H9 (cell line): ENCODE measurements around the gene UVRAG. TPM values are rescaled to one million over a fixed set of nuclear protein-coding genes. Genes with fewer than 3 reads are reported as not detected.
"Not testable (repeated sequence)": the region's sequence is repeated elsewhere in the genome, so short reads cannot be mapped to it uniquely, and the experiment has no call there.

Experiments
- DNase-seq: peaks from one replicate; pipeline ENCODE4 v3.0.0-alpha.2; 2017
- H2AFZ ChIP-seq: one replicate; pipeline ENCODE4 v1.6.1; 2013; ENCODE audit warnings: mild to moderate bottlenecking, low read length, control low read depth, moderate library complexity
- H2AK5ac ChIP-seq: 2 replicates; pipeline ENCODE4 v1.6.1; 2013; ENCODE audit warnings: low read length, control low read depth, mixed read lengths; ENCODE audit not compliant: insufficient read length
- H2BK120ac ChIP-seq: one replicate; pipeline ENCODE4 v1.6.1; 2013; ENCODE audit warnings: low read depth, mild to moderate bottlenecking, low read length, control low read depth, inconsistent platforms; ENCODE audit not compliant: poor library complexity, severe bottlenecking
- H2BK12ac ChIP-seq: 2 replicates; pipeline ENCODE4 v1.6.1; 2013; ENCODE audit warnings: low read length, control low read depth, mixed read lengths, low read depth; ENCODE audit not compliant: insufficient read length
- H2BK15ac ChIP-seq: 2 replicates; pipeline ENCODE4 v1.6.1; 2013; ENCODE audit warnings: low read depth, low read length, control low read depth
- H2BK20ac ChIP-seq: one replicate; pipeline ENCODE4 v1.6.1; 2013; ENCODE audit warnings: low read depth, mild to moderate bottlenecking, low read length, control low read depth, inconsistent platforms; ENCODE audit not compliant: poor library complexity, severe bottlenecking
- H2BK5ac ChIP-seq: 2 replicates; pipeline ENCODE4 v1.6.1; 2013; ENCODE audit warnings: low read length, control low read depth, mixed read lengths; ENCODE audit not compliant: insufficient read length
- H3K14ac ChIP-seq: 2 replicates; pipeline ENCODE4 v1.6.1; 2013; ENCODE audit warnings: low read length, control low read depth; ENCODE audit not compliant: insufficient read depth
- H3K18ac ChIP-seq: 2 replicates; pipeline ENCODE4 v1.6.1; 2013; ENCODE audit warnings: low read depth, mild to moderate bottlenecking, mixed read lengths, low read length, control low read depth; ENCODE audit not compliant: insufficient read length
- H3K23ac ChIP-seq: 2 replicates; pipeline ENCODE4 v1.6.1; 2013; ENCODE audit warnings: low read length, control low read depth, mixed read lengths, low read depth; ENCODE audit not compliant: insufficient read length
- H3K23me2 ChIP-seq: 2 replicates; pipeline ENCODE4 v1.6.1; 2013; ENCODE audit warnings: low read depth, mild to moderate bottlenecking, mixed read lengths, low read length, control low read depth; ENCODE audit not compliant: insufficient read length, poor library complexity, severe bottlenecking
- H3K27ac ChIP-seq: 2 replicates; pipeline ENCODE4 v1.5.1; 2013; ENCODE audit warnings: low read length, control low read depth, mixed read lengths, low read depth; ENCODE audit not compliant: insufficient read length
- H3K27me3 ChIP-seq: 2 replicates; pipeline ENCODE4 v1.6.1; 2013; ENCODE audit warnings: low read length, control low read depth, inconsistent platforms; ENCODE audit not compliant: insufficient read depth
- H3K4ac ChIP-seq: 2 replicates; pipeline ENCODE4 v1.6.1; 2013; ENCODE audit warnings: low read depth, mild to moderate bottlenecking, control low read depth, inconsistent platforms, low read length, moderate library complexity
- H3K4me1 ChIP-seq: 2 replicates; pipeline ENCODE4 v1.6.1; 2013; ENCODE audit warnings: low read length, control low read depth, inconsistent platforms; ENCODE audit not compliant: insufficient read depth
- H3K4me2 ChIP-seq: 2 replicates; pipeline ENCODE4 v1.6.1; 2013; ENCODE audit warnings: low read length, control low read depth, mixed read lengths; ENCODE audit not compliant: insufficient read length, insufficient read depth
- H3K56ac ChIP-seq: 2 replicates; pipeline ENCODE4 v1.6.1; 2013; ENCODE audit warnings: low read depth, mild to moderate bottlenecking, mixed read lengths, low read length, control low read depth; ENCODE audit not compliant: insufficient read length
- H3K79me1 ChIP-seq: 2 replicates; pipeline ENCODE4 v1.6.1; 2013; ENCODE audit warnings: low read depth, mild to moderate bottlenecking, moderate library complexity, low read length, control low read depth, inconsistent platforms; ENCODE audit not compliant: insufficient read depth, poor library complexity, severe bottlenecking
- H3K79me2 ChIP-seq: 2 replicates; pipeline ENCODE4 v1.6.1; 2013; ENCODE audit warnings: low read length, control low read depth, inconsistent platforms; ENCODE audit not compliant: insufficient read depth
- H3K9ac ChIP-seq: 2 replicates; pipeline ENCODE4 v1.6.1; 2013; ENCODE audit warnings: low read length, control low read depth, mixed read lengths; ENCODE audit not compliant: insufficient read length; ENCODE audit errors: extremely low read depth
- H3K9me3 ChIP-seq: one replicate; pipeline ENCODE4 v1.6.1; 2013; ENCODE audit warnings: low read depth, low read length, inconsistent platforms; ENCODE audit not compliant: control insufficient read depth
- H3T11ph ChIP-seq: one replicate; pipeline ENCODE4 v1.6.1; 2013; ENCODE audit warnings: mild to moderate bottlenecking, low read length, control low read depth, inconsistent platforms
- H4K20me1 ChIP-seq: one replicate; pipeline ENCODE4 v1.6.1; 2013; ENCODE audit not compliant: control insufficient read depth, insufficient read length, insufficient read depth
- H4K5ac ChIP-seq: 2 replicates; pipeline ENCODE4 v1.6.1; 2013; ENCODE audit warnings: low read depth, mild to moderate bottlenecking, mixed read lengths, low read length, control low read depth; ENCODE audit not compliant: insufficient read length
- H4K8ac ChIP-seq: replicated peaks from 2 replicates; pipeline ENCODE4 v1.6.1; 2013; ENCODE audit warnings: low read length, control low read depth, mixed read lengths, low read depth; ENCODE audit not compliant: insufficient read length
- H4K91ac ChIP-seq: 2 replicates; pipeline ENCODE4 v1.6.1; 2013; ENCODE audit warnings: low read depth, mild to moderate bottlenecking, moderate library complexity, mixed read lengths, low read length, control low read depth; ENCODE audit not compliant: insufficient read length
- H3K27ac Mint-ChIP-seq, 3 experiments: 2 replicates in 2 of 3; 3 replicates in 1 of 3; pipeline ENCODE4 v1.8.0; 2020 to 2021; ENCODE audit warnings: mixed read lengths in 3 of 3, mild to moderate bottlenecking in 1 of 3, moderate library complexity in 1 of 3
- H3K27me3 Mint-ChIP-seq: 2 replicates; pipeline ENCODE4 v1.8.0; 2021; ENCODE audit warnings: low read depth, mild to moderate bottlenecking, moderate library complexity, mixed read lengths
- H3K36me3 Mint-ChIP-seq, 3 experiments: 2 replicates in 2 of 3; 3 replicates in 1 of 3; pipeline ENCODE4 v1.8.0; 2020 to 2021; ENCODE audit warnings: low read depth in 3 of 3, mixed read lengths in 3 of 3; ENCODE audit not compliant: insufficient read depth in 1 of 3
- H3K4me1 Mint-ChIP-seq, 2 experiments: 2 replicates each; pipeline ENCODE4 v1.8.0; 2020; ENCODE audit warnings: mixed read lengths in 2 of 2
- H3K4me3 Mint-ChIP-seq, 2 experiments: 2 replicates in 1 of 2; 3 replicates in 1 of 2; pipeline ENCODE4 v1.8.0; 2020 to 2021; ENCODE audit warnings: mild to moderate bottlenecking in 2 of 2, mixed read lengths in 2 of 2, moderate library complexity in 1 of 2
- H3K9me3 Mint-ChIP-seq, 2 experiments: 2 replicates in 1 of 2; 3 replicates in 1 of 2; pipeline ENCODE4 v1.8.0; 2020; ENCODE audit warnings: mild to moderate bottlenecking in 2 of 2, mixed read lengths in 2 of 2, moderate library complexity in 1 of 2
- WGBS: extraction: QIAGEN DNeasy Blood & Tissue Kit; methylation state at CpG from one replicate; pipeline ENCODE4 v1.1.7; 2013; ENCODE audit warnings: missing lambda C conversion rate, low lambda C conversion rate, mixed read lengths; ENCODE audit not compliant: insufficient read length; ENCODE audit errors: extremely low coverage; 5-methylcytosine and 5-hydroxymethylcytosine counted together
- total RNA-seq: library from RNA; stranded (reverse); gene quantifications from 2 replicates; pipeline ENCODE4 v1.2.1, GENCODE V29; 2021
- TF ChIP-seq, protein P1 (sequence below): fragments of 200-600 bp; sonication (generic); conservative IDR thresholded peaks from 3 replicates; pipeline ENCODE4 v1.8.0; 2021; ENCODE audit warnings: antibody characterized with exemption, mild to moderate bottlenecking

The UVRAG gene
- total RNA-seq, 1 experiment from 2014 or later: 18.5 TPM

DNA sequence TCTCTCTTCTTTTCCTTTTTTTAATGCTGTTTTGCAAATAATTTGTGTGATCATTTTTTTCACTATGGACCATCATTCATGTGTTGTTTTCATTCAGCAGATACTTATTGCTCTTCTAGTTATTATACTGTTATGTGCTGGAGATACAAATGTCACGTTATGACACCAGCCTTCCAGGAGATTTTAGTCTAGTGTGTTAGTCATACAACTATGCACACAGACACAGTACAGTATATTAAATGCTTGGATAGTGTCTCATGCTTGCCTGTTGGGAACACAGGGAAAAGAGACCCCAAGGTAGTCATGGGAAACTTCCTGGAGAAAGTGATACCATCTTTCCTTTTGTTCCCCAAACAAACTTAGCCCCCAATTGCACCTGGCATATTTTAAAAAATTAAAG lies 116.1 kb downstream of the UVRAG start:
- Histone ChIP-seq H3K4me1 (no peaks in the 10 kb centered on the region), H3K27me3 (no peaks in the 10 kb centered on the region), H2BK120ac (no peak overlapping the region), H3K14ac (no peak overlapping the region), H2BK12ac (no peak overlapping the region), H4K8ac (no peak overlapping the region), H2AK5ac (no peak overlapping the region), H3K9me3 (no peaks in the 10 kb centered on the region), H3K23ac (no peak overlapping the region), H4K91ac (no peak overlapping the region), H3K9ac (no peak overlapping the region), H3T11ph (no peak overlapping the region), H2AFZ (no peak overlapping the region), H2BK20ac (no peak overlapping the region), H3K18ac (no peak overlapping the region), H3K79me2 (no peaks in the 10 kb centered on the region), H3K4me2 (no peak overlapping the region), H2BK15ac (no peak overlapping the region), H3K79me1 (no peaks in the 10 kb centered on the region), H3K56ac (no peak overlapping the region), H2BK5ac (no peak overlapping the region), H4K20me1 (no peaks in the 10 kb centered on the region), H3K27ac (no peak overlapping the region), H3K23me2 (no peaks in the 10 kb centered on the region), H3K4ac (no peak overlapping the region), H4K5ac (no peak overlapping the region)
- no peaks in the 10 kb centered on the region for H3K36me3 Mint-ChIP-seq
- H3K4me1 Mint-ChIP-seq: no peaks in the 10 kb centered on the region
- no peak for DNase-seq
- WGBS: no CpG with 5 or more reads among the region's 1 CpG
- no peaks in the 10 kb centered on the region for H3K9me3 Mint-ChIP-seq
- no peak overlapping the region for H3K27ac Mint-ChIP-seq
- no peak overlapping the region for H3K4me3 Mint-ChIP-seq
- TF ChIP-seq, protein P1, sequence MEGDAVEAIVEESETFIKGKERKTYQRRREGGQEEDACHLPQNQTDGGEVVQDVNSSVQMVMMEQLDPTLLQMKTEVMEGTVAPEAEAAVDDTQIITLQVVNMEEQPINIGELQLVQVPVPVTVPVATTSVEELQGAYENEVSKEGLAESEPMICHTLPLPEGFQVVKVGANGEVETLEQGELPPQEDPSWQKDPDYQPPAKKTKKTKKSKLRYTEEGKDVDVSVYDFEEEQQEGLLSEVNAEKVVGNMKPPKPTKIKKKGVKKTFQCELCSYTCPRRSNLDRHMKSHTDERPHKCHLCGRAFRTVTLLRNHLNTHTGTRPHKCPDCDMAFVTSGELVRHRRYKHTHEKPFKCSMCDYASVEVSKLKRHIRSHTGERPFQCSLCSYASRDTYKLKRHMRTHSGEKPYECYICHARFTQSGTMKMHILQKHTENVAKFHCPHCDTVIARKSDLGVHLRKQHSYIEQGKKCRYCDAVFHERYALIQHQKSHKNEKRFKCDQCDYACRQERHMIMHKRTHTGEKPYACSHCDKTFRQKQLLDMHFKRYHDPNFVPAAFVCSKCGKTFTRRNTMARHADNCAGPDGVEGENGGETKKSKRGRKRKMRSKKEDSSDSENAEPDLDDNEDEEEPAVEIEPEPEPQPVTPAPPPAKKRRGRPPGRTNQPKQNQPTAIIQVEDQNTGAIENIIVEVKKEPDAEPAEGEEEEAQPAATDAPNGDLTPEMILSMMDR: no peak
- no peaks in the 10 kb centered on the region for H3K27me3 Mint-ChIP-seq

DNA sequence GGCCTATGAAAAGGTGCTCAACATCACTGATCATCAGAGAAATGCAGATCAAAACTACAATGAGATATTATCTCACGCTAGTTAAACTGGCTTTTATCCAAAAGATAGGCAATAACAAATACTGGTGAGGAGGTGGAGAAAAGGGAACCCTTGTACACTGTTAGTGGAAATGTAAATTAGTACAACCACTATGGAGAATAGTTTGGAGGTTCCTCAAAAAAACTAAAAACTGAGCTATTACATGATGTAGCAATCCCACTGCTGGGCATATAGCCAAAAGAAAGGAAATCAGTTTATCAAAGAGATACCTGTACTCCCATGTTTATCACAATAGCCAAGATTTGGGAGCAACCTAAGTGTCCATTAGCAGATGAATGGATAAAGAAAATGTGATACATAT lies 118.7 kb downstream of the UVRAG start:
- H3K4me1 ChIP-seq, H3K79me2 ChIP-seq, H2BK20ac ChIP-seq, H2AK5ac ChIP-seq, H3K9me3 Mint-ChIP-seq, H3K27ac Mint-ChIP-seq, H3K9ac ChIP-seq, H3K4me3 Mint-ChIP-seq, H3K4me1 Mint-ChIP-seq, H2BK5ac ChIP-seq, H3K56ac ChIP-seq, H4K20me1 ChIP-seq, H3K79me1 ChIP-seq, H3K23me2 ChIP-seq, H3K27ac ChIP-seq, H3K23ac ChIP-seq, H2BK120ac ChIP-seq, H3K14ac ChIP-seq, H3K27me3 ChIP-seq, H3K4me2 ChIP-seq, H3K27me3 Mint-ChIP-seq, H3K18ac ChIP-seq, H3K4ac ChIP-seq, H4K5ac ChIP-seq, H2BK12ac ChIP-seq, H3K9me3 ChIP-seq, DNase-seq, H2BK15ac ChIP-seq, H2AFZ ChIP-seq, H4K91ac ChIP-seq, H3T11ph ChIP-seq, H4K8ac ChIP-seq, H3K36me3 Mint-ChIP-seq: not testable (repeated sequence)
- no CpG with 5 or more reads among the region's 1 CpG for WGBS
